HS-5 (cell line): Measurements from ENCODE around the gene SMARCA4.
"Not testable (repeated sequence)": the region's sequence is repeated elsewhere in the genome, so short reads cannot be mapped to it uniquely, and the experiment has no call there.

Experiments used
- DNase-seq: peaks from one replicate; pipeline ENCODE4 v3.0.0-alpha.2; 2012; ENCODE audit warnings: low read depth

Gene SMARCA4

DNA sequence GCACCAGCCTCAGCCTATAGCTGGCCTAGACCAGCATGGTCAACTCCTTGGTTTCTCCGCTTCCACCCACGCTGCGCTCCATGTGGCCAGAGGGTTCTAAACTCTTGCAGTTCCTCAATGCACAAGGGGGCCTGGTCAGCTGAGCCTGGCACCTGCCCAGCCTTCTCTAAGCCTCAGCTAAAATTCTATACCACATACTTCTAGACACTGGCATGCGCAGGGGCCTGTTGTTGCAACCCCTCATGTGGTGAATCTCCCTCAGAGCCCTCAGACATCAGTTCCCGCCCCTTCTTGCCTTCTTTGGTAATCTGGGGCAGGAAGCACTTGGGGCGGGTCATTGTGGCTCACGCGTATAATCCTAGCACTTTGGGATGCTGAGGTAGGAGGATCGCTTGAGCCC is 108.7 kb downstream of the SMARCA4 start:
- no peak for DNase-seq

DNA sequence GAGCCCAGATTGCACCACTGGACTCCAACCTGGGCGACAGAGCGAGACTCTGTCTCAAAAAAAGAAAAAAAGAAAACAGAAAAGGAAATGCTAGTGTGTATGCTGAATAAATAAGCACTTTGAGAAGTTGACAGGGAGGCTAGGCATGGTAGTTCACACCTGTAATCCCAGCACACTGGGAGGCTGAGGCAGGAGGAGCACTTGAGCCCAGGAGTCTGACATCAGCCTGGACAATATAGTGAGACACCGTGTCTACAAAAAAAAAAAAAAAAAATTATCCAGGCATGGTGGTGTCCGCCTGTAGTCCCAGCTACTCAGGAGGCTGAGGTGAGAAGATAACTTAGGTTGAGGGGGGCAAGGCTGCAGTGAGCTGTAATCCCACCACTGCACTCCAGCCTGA is 109.3 kb downstream of the SMARCA4 start:
- no peak for DNase-seq

DNA sequence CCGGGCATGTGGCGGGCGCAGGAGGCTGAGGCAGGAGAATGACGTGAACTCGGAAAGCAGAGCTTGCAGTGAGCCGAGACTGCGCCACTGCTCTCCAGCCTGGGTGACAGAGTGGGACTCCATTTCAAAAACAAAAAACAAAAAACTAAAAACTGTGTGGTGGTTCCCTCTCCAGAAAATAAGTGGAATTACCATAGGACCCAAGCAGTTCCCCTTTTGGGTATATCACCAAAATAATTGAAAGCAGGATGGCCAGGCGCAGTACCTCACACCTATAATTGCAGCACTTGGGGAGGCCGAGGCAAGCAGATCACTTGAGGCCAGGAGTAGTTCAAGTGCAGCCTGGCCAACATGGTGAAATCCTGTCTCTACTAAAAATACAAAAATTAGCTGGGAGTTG is 112.7 kb downstream of the SMARCA4 start:
- DNase-seq = no peak

DNA sequence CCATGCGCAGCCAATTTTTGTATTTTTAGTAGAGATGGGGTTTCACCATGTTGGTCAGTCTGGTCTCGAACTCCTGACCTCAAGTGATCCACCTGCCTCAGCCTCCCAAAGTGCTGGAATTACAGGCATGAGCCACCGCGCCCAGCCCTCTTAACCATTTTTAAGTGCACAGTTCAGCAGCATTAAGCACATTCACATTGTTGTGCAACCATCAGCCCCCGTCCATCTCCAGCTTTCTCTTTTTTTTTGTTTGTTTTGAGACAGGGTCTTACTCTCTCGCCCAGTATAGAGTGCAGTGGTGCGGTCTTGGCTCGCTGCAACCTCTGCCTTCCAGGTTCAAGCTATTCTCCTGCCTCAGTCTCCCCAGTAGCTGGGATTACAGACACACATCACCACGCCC is 116.0 kb downstream of the SMARCA4 start:
- DNase-seq = not testable (repeated sequence)

DNA sequence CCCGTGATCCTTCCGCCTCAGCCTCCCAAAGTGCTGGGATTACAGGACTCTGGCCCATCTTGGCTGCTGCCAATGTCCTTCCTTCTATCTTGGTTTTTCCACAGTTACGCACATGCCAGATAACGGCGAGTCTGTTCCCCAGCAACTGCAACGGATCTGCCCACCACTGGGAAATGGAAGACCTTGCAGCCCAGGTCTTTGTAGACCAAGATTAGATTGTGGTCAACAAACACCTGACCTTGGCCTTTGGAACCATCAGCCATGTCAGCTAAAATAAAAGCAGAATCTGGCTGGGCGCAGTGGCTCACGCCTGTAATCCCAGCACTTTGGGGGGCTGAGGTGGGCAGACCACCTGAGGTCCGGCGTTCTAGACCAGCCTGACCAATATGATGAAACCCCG is 118.1 kb downstream of the SMARCA4 start:
- no peak for DNase-seq

DNA sequence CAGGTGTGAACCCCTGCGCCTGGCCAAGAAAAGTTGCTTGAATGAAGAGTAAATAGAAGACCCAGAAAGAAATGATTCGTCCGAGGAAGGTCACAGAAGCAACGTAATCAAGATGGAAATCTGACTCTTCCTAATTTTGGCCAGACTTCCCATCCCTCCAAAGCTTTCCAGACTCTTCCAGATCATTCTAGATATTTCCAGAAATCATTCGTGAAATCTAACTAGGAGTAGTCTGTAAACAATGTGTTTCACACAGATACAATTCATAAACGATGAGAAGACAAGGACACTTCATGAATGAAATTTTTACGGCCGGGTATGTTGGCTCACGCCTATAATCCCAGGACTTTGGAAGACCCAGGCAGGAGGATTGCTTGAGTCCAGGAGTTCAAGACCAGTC is 119.2 kb downstream of the SMARCA4 start:
- DNase-seq = no peak

DNA sequence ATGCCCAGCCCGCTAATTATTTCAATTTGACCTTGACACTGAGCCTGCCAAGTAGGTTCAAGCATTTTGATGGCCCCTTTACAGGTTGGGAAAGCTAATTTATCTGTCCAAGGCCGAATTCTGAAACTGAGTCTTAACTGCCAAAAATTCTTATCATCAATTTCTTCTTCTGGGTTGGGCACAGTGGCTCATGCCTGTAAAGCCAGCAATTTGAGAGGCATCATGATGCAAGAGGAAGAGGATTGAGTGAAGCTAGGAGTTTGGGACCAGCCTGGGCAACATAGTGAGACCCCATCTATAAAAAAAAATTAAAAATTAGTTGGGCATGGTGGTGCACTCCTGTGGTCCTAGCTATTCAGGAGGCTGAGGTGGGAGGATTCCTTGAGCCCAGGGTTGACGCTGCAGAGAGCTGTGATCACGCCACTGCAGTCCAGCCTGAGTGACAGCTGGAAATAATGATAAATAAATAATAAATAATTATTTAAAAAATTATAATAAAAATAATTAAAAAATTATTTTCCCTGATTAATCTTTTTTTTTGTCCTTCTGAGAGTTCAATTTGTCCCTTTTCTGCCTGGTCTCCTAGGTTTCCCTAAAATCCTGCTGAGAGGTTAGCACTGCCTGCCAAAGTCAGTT is 127.2 kb downstream of the SMARCA4 start:
- DNase-seq = no peak

DNA sequence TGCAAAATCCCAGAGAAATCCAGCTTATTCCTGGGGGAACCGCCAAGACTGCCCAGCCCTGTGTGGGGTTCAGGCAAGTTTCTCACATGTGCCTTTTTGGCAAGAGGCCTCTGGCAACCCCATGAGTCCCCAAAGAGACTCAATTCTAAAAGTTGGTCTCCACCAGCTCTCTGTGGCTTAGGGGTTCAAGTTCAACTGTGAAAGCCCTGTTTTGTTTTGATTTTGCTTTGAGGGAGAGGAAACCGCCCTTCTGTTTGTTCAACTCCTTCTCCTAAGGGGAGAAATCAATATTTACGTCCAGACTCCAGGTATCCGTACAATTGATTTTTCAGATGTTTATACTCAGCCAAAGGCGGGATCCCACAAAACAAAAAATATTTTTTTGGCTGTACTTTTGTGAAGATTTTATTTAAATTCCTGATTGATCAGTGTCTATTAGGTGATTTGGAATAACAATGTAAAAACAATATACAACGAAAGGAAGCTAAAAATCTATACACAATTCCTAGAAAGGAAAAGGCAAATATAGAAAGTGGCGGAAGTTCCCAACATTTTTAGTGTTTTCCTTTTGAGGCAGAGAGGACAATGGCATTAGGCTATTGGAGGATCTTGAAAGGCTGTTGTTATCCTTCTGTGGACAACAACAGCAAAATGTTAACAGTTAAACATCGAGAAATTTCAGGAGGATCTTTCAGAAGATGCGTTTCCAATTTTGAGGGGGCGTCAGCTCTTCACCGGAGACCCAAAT is 127.8 kb downstream of the SMARCA4 start:
- no peak for DNase-seq

DNA sequence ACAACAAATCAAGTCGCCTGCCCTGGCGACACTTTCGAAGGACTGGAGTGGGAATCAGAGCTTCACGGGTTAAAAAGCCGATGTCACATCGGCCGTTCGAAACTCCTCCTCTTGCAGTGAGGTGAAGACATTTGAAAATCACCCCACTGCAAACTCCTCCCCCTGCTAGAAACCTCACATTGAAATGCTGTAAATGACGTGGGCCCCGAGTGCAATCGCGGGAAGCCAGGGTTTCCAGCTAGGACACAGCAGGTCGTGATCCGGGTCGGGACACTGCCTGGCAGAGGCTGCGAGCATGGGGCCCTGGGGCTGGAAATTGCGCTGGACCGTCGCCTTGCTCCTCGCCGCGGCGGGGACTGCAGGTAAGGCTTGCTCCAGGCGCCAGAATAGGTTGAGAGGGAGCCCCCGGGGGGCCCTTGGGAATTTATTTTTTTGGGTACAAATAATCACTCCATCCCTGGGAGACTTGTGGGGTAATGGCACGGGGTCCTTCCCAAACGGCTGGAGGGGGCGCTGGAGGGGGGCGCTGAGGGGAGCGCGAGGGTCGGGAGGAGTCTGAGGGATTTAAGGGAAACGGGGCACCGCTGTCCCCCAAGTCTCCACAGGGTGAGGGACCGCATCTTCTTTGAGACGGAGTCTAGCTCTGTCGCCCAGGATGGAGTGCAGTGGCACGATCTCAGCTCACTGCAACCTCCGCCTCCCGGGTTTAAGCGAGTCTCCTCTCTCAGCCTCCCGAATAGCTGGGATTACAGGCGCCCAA is 128.6 kb downstream of the SMARCA4 start, which contains the start of gene LDLR:
LDLR (plus strand) TSS at position 210 of the 760 bp plus-strand sequence; CDS start at position 296, 86 bp downstream.
- peak; percentile 84 for DNase-seq

DNA sequence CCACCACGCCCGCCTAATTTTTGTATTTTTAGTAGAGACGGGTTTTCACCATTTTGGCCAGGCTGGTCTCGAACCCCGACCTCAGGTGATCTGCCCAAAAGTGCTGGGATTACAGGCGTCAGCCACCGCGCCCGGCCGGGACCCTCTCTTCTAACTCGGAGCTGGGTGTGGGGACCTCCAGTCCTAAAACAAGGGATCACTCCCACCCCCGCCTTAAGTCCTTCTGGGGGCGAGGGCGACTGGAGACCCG is 129.1 kb downstream of the SMARCA4 start:
- DNase-seq = not testable (repeated sequence)

DNA sequence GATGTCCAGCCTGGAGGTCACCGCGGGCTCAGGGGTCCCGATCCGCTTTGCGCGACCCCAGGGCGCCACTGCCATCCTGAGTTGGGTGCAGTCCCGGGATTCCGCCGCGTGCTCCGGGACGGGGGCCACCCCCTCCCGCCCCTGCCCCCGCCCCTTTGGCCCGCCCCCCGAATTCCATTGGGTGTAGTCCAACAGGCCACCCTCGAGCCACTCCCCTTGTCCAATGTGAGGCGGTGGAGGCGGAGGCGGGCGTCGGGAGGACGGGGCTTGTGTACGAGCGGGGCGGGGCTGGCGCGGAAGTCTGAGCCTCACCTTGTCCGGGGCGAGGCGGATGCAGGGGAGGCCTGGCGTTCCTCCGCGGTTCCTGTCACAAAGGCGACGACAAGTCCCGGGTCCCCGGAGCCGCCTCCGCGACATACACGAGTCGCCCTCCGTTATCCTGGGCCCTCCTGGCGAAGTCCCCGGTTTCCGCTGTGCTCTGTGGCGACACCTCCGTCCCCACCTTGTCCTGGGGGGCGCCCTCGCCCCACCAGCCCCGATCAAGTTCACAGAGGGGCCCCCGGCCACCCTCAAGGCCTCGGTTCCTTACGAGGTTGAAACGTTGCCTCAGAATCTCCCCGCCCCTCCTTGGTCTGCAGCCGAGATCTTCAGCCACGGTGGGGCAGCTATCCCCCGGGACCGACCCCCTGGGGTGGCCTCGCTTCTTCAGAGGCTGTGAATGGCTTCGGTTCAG is 129.6 kb downstream of the SMARCA4 start:
- DNase-seq = peak; percentile 76

DNA sequence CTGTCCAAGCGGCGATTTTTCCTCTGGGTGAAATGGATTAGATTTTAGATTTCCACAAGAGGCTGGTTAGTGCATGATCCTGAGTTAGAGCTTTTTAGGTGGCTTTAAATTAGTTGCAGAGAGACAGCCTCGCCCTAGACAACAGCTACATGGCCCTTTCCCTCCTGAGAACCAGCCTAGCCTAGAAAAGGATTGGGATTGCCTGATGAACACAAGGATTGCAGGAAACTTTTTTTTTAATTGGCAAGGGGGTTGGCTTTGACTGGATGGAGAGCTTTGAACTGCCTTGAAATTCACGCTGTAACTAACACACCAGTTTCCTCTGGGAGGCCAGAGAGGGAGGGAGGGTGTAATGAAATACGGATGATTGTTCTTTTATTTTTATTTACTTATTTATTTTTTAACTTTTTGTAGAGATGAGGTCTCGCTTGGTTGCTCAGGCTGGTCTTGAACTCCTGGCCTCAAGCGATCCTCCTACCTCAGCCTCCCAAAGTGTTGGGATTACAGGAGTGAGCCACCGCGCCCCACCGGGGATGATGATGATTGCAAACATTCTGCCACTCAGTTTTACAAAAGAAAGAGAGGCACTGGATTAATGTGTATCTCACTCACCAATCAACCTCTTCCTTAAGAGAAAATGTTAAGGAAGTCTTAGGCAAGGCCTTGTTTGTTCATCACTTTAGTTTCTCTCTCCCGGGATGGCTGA is 130.3 kb downstream of the SMARCA4 start:
- no peak for DNase-seq

DNA sequence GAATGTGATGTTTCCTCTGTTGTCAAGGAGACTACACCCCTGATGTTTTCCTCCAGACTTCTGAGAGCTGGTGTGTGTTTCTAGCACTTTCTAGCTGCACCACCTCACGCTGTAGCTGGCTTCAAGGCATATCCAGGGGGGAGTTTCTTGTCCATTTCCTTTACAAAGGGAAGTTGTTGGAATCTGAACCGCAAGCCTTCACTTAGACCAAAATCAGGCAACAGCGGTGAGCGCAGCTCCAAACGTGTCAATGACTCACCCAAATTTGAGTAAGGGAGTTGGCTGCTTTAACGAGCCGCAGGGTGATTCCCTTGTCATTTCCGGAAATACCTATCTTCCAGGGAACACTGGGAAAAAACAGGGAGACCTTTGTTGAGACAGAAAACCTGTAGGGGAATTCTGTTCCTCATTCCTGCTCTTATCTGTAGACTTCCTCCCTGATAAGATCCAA is 130.9 kb downstream of the SMARCA4 start:
- peak; percentile 98 for DNase-seq

DNA sequence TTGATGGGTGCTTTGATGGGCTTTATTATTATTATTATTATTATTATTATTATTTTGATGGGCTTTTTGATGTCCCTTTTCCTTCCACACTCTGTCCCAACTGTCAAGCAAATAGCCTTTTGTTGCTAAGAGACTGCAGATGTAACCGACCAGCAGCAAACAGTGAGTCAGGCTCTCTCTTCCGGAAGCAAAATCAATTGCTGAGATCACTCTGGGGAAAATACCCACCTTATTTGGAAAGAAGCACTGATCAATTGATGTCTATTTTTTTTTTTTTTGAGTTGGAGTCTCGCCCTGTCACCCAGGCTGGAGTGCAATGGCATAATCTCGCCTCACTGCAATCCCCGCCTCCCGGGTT is 131.3 kb downstream of the SMARCA4 start:
- DNase-seq = peak; percentile 62

DNA sequence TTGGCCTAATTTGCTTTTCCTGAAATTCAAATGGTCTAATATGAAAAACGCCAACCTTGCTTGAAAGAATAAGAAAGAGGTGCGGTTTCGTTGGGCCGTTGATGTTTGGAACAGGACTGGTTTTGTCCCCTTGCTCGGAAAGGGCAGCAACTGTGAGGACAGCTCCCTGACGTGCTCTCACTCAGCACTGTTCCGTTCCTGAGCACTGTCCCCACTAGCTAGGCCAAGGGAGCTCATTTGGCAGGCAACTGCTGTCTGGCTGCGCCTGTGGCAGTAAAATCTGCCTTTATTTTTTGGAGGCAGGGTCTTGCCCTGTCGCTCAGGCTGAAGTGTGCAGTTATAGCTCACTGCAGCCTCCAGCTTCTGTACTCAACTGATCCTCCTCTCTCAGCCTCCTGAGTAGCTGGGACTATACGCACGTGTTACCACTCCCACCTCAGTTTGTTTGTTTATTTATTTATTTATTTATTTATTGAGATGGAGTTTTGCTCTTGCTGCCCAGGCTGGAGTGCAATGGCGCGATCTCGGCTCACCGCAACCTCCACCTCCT is 132.9 kb downstream of the SMARCA4 start:
- DNase-seq = no peak

DNA sequence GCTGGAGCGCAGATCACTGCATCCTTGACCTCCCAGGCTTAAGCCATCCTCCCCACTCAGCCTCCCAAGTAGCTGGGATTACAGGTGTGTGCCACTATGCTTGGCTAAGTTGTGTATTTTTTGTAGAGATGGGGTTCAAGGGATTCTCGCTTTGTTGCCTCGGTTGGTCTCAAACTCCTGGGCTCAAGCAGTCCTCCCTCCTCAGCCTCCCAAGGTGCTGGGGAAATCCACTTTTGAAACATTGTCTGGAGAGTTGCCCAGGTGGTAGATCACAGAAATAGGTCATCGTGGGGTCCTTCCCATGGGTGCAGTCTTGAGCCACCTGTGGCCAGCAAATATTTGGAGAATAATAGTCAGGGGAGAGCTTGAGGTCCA is 133.7 kb downstream of the SMARCA4 start:
- DNase-seq = no peak

DNA sequence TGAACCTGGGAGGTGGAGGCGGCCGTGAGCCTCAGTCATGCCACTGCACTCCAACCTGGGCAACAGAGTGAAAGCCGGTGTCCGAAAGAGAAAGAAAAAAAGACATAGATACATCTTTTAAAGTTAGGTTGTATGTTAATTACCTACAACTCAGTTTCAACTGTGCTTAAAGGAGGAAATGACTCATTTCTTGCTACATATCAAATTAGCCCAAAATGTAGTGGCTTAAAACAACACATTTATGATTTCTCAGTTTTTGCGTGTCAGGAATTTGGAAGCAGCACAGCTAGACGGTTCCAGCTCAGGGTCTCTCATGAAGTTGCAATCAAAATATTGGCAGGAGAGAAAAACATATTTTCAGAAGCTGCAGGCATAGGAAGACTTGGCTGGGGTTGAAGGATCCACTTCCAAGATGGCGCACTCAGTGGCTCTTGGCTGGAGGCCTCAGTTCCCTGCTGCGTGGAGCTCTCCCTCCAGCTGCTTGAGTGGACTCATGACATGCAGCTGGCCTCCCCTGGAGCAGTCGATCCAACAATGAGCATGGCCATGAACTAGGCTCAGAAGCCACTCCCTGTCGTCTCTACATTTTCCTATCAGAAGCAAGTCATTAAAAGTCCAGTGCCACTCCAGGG is 135.5 kb downstream of the SMARCA4 start:
- DNase-seq = peak; percentile 56

DNA sequence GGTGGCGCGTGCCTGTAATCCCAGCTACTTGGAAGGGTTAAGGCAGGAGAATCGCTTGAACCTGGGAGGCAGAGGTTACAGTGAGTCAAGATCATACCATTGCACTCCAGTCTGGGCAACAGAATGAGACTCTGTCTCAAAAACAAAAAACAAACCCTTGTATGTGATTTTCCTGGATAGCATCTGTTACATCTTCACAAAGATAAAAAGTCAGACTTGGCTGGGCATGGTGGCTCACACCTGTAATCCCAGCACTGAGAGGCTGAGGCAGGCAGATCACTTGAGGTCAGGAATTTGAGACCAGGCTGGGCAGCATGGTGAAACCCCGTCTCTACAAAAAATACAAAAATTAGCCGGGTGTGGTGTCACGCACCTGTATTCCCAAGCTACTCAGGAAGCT is 136.5 kb downstream of the SMARCA4 start:
- DNase-seq = not testable (repeated sequence)

DNA sequence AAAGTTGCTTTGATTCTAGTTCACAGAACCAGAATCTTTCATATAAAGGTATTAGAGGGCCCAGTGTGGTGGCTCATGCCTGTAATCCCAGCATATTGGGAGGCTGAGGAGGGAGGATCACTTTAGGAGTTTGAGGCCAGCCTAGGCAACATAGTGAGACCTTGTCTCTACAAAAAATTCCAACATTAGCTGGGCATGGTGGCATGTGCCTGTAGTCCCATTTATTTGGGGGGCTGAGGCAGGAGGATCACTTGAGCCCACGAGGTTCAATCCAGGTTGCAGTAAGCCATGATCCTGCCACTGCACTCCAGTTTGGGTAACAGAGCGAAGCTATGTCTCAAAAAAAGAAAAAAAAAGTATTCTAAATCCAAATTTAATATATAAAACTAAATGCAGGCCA is 137.5 kb downstream of the SMARCA4 start:
- no peak for DNase-seq

DNA sequence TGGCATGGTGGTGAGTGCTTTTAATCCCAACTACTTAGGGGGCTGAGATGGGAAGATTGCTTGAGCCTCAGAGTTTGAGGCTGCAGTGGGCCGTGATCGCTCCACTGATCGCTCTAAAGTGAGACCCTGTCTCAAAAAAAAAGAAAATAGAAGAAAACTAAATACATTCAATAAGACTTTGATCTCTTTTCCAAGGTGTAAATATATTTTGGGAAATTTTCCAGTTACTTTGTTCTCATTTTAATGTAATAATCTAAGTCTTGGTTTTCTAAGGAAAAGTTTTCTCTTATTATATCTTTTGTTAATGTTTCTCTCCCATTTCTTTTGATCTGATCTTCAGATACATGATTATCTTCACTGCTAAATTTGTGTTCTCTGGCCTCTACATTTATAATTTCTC is 138.0 kb downstream of the SMARCA4 start:
- no peak for DNase-seq

DNA sequence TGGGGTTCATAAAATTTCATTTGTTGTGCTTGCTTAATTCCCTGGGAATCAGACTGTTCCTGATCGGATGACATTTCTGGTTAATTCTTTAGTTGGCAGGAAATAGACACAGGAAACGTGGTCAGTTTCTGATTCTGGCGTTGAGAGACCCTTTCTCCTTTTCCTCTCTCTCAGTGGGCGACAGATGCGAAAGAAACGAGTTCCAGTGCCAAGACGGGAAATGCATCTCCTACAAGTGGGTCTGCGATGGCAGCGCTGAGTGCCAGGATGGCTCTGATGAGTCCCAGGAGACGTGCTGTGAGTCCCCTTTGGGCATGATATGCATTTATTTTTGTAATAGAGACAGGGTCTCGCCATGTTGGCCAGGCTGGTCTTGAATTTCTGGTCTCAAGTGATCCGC is 139.2 kb downstream of the SMARCA4 start:
- no peak for DNase-seq
